ENCODE measurements around the gene WWC2.
"Not testable (repeated sequence)": the region's sequence is repeated elsewhere in the genome, so short reads cannot be mapped to it uniquely, and the experiment has no call there.

The WWC2 gene

DNA sequence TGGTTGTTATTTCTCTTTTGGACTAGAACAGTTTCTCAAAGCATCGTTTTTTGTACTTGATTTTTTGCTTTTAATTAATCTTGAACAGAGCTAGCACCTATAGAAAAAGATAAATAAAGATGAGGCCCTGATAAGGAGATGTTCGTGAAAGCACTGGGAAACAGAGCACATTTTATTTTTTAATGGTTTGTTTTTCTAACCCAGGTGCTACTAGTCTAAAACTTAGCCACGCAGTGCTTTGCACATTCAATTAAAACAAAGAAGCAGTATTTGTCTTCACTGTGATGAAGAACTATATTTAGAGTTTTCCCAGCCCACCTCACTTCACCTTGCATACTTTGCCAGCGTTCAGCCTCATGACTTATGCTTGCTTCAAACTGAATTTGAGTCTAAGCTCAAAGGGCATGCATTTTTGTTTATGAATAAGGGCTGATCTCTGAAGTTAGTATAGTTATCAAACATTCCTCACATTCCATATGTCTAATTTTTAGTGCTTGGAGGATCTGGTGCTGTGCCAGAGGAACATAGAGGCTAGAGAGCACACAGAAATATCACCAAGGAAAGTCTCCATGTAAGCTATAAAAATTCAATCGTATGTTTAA, 76.7 kb downstream of the WWC2 start:
- DNase-seq = no peak

DNA sequence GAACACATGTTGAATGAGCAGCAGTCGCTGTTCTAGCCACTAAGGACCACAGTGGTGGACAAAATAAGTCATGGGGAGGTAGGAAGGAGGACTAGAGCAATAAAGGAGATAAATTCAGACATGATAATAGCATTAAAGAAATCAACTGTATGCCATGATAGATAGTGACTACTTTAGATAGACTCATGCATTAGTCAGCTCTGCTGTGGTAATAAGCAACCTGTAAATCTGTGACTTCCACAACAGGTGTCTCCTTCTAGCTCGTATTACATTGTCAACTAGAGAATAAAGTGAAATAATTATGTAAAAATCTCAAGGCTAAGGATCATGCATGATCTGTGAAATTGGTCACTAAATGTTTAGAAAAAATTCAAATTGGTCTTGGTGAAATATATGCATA, 77.9 kb downstream of the WWC2 start:
- no peak for DNase-seq

- no peak for DNase-seq
These were observed 79.1 kb downstream of the WWC2 start for GRCh38 chr4:183178201-183178600.

- DNase-seq = no peak
These were observed 81.0 kb downstream of the WWC2 start for GRCh38 chr4:183180096-183180495.

DNA sequence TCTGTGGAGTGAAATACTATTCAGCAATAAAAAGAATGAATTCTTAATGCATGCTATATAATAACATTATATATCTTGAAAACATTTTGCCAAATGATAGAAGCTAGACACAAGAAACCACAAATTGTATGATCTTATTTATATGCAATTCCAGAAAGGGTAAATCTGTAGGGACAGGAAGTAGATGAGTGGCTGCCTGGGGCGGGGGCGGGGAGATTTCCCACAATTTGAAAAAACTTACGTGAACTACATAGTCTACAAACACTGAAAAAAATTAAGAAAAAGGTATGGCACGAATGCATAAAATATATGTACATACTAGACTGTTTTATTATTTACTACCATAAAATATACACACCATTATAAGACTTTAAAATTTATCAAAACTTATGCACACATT, 81.6 kb downstream of the WWC2 start:
- DNase-seq = no peak

DNA sequence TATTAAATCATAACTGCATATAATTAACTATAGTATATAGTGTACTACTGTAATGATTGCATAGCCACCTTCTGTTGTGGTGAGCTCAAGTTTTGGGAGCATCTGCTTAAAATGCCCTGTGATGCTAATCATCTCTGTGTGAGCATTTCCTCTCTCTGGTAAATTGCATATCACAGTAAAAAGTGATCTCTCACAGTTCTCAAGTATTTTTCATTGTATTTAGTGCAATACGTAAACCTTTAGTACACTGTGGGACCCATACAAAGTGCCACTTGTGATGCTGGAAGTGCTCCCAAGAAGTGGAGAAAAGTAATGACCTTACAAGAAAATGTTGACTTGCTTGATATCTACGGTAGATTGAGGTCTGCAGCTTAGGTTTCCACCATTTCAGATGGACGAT, 82.0 kb downstream of the WWC2 start:
- no peak for DNase-seq

DNA sequence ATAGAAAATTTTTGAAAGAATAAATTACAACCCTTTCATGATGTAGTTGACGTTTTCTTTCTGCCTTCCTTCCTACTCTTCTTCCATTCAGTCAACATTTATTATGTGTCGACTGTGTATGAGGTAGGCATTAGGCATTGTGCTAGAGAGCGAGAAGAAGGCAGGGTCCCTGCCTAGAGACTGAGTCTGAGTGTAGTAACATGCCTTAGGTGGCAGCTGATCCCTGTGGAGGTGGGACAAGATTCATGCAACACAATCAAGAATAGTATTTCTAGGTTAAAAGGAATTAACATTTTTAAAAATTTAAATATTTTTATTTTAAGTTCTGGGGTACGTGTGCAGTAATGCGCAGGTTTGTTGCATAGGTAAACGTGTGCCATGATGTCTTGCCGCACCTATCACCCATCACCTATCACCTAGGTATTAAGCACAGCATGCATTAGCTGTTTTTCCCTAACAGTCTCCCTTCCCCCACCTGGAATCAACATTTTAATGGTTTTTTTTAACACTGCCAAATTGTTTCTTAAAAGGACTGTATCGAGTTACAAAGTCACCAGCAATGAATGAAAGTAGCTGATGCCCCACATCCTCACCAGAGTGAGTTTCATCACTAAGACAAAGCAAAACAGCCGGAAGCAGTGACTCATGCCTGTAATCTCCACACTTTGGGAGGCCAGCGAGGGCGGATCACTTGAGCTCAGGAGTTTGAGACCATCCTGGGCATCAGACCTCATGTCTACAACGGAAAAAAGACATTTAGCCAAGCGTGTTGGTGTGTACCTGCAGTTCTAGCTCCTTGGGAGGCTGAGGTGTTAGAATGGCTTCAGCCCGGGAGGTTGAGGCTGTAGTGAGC, 84.0 kb downstream of the WWC2 start:
- DNase-seq = no peak

DNA sequence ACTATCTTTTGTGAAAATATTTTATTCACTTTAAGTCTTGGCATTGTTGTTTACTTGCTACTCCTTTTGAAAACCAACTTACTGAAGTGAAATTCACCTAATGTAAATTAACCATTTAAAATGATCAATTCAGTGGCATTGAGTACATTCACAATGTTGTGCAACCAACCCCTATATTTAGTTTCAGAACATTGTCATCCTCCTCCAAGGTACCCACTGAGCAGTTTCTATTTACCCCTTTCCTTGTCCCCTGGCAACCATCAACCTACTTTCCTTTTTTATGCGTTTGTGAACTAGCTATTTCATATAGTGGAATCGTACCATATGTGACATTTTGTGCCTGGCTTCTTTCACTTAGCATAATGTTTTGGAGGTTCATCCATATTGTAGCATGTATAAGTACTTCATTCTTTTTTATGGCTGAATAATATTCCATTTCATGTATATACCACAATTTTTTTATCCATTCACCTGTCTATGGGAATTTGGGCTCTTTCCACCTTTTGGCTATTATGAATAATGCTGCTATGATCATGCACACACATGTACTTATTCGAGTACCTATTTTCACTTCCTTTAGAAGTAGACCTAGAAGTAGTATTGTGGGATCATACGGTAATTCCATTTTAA, 85.0 kb downstream of the WWC2 start:
- DNase-seq = no peak

DNA sequence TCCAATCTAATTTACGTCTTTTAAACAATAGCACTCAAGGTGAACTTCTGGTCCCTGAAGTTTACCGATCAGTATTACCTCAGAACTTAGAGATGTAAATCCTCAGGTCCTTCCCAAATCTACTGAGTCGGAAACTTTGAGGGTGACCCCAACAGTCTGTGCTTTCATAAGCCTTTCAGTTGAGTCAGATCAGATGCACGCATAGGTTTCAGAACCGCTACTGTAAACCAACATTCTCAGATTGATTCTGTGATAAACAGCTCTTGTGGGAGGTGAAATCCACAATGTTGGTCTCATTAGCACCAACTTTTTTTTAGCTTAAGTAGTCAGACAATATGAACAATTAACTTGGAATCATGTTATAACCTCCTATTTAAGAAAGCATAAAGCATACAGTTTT, 86.0 kb downstream of the WWC2 start:
- no peak for DNase-seq

- DNase-seq = no peak
These were observed 86.5 kb downstream of the WWC2 start for GRCh38 chr4:183185559-183185958.

GRCh38 chr4:183186813-183187212, 87.8 kb downstream of the WWC2 start:
- no peak for DNase-seq

- DNase-seq = no peak
These were observed 92.0 kb downstream of the WWC2 start for GRCh38 chr4:183190900-183191527.

GRCh38 chr4:183191630-183192029, 92.6 kb downstream of the WWC2 start:
- no peak for DNase-seq

DNA sequence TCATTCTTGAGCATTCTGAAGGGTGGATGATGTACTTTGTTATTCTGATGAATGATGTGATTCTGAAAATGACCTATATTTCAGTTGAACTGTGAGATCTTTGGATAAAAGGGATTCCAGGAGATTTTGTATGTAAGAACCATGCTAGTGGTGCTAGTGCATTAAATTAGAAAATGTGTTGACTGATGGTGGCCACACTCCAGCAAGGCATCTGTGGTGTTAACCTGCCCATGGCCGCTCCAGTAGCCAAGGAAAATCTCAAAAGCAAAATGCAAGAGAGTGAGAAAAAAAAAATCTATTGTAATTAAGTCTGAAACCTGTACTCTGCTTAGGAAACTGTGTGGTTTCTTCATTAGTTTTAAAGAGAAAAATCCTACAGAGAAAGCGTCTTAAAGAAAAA, 93.5 kb downstream of the WWC2 start:
- no peak for DNase-seq

GRCh38 chr4:183193730-183194338, 94.8 kb downstream of the WWC2 start:
- DNase-seq = not testable (repeated sequence)

DNA sequence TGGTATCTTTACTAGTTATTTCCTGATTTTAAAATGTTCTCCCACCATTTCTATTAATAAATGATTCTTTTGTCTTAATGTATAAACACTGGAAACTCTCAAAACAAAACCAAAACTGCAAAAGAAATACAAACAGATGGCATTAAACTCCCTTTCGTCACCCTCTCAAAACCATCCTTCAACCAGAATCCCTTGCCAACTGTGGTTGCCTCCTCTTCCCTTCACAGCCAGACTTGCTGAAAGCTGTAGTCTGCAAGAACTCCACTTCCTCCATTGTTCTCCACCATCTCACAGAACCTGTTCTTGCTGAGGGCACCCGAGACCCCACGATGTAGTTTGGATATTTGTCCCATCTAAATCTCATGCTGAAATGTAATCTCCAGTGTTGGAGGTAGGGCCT, 96.5 kb downstream of the WWC2 start:
- no peak for DNase-seq

- DNase-seq = no peak
These were observed 98.1 kb downstream of the WWC2 start for GRCh38 chr4:183197140-183197539.

DNA sequence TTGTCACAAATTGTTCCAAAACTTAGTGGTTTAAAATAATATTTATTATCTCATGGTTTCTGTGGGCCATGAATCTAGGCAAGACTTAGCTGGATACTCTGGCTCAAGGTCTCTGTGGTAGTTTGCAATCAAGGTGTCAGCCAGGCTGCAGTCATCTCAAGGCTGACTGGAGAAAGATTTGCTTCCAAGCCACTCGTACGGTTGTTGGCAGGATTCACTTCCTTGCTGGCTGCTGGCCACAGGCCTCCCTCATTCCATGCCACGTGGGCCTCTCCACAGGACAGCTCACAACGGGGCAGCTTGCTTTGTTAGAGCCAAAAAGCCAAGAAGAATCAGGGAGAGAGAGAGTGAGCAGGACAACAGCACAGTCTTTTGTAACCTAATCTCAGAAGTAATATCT, 101.4 kb downstream of the WWC2 start:
- no peak for DNase-seq

DNA sequence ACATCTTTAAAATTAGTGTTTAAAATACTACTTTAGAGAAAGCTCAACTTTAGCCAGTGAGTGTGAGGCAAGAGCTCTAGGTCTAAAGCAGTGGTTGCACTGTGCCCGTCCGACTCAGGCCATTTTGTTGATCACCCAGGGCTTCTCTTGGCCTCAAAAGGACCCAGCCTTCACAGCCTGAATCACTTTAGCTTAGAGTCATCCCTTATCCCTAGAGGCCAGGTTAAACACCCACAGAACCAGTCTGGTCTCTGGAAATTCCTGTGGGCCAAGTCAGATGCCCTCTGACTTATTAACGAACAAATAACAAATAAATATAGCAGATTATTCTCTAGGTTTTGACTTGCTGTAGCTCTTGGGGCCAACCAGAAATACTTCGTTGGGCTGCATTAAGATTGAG, 102.3 kb downstream of the WWC2 start:
- no peak for DNase-seq

DNA sequence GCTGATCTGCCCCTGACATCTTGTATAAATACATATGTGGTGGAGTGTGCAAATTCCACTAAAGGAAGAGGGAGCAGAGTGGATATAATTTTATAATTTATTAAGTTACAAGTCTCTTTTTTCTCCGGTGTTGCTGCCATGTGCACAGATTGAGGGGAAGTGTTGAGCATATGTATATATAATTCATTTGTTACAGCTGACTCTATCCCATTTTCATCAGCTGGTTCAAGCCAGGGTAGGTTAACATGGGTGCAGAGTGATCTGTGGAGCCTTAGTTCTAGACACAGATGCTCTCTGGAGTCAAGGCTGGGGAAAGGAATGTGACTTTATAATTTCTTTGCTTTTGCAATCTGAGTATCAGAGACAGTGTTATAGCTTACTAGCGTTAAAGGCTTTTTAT, 103.5 kb downstream of the WWC2 start:
- DNase-seq = no peak

GRCh38 chr4:183204793-183205192, 105.7 kb downstream of the WWC2 start:
- DNase-seq = no peak

GRCh38 chr4:183205193-183205592, 106.1 kb downstream of the WWC2 start:
- DNase-seq = no peak

GRCh38 chr4:183205709-183206108, 106.7 kb downstream of the WWC2 start:
- DNase-seq = no peak

All from NCI-H1105 treated with DMSO at 0.1 percent for 48 hours (cell line).